Measurements from ENCODE around the gene ZNF571.

Gene ZNF571

GRCh38 chr19:37594304-37594981 is at the start of gene ZNF571, which contains the start of gene ZNF540:
Gene ZNF571, minus strand, starts transcription at chr19:37594792. Its CDS starts 8,116 bp downstream, at chr19:37586676.
Gene ZNF540, plus strand, starts transcription at chr19:37594876. Its CDS starts 3,572 bp downstream, at chr19:37598448.
- TF ChIP-seq CTCF (conservative IDR thresholded peaks at IDR 0.05), result no peak
- H3K27ac ChIP-seq, result peak within 1 kb of the TSS; percentile 88

GRCh38 chr19:37635076-37636056 is 40.8 kb upstream of the ZNF571 start:
- H3K27ac ChIP-seq, result no peak overlapping the region
- no peak for TF ChIP-seq CTCF (conservative IDR thresholded peaks at IDR 0.05)

- H3K27ac ChIP-seq, result peak overlapping the region; percentile 88
- TF ChIP-seq CTCF (conservative IDR thresholded peaks at IDR 0.05), result no peak
Measured at GRCh38 chr19:37594982-37595382, 390 bp upstream of the ZNF571 start.

GRCh38 chr19:37593996-37594303 is 642 bp downstream of the ZNF571 start:
- H3K27ac ChIP-seq, result peak overlapping the region; percentile 88
- TF ChIP-seq CTCF (conservative IDR thresholded peaks at IDR 0.05), result no peak

- TF ChIP-seq CTCF (conservative IDR thresholded peaks at IDR 0.05), result no peak
- H3K27ac ChIP-seq, result no peak overlapping the region
Measured at GRCh38 chr19:37583340-37583739, 11.3 kb downstream of the ZNF571 start.

GRCh38 chr19:37572203-37572602 is 22.4 kb downstream of the ZNF571 start:
- no peak for TF ChIP-seq CTCF (conservative IDR thresholded peaks at IDR 0.05)
- no peak overlapping the region for H3K27ac ChIP-seq

- no peak for TF ChIP-seq CTCF (conservative IDR thresholded peaks at IDR 0.05)
- H3K27ac ChIP-seq, result no peak overlapping the region
Measured at GRCh38 chr19:37565370-37565669, 29.3 kb downstream of the ZNF571 start.

All from VCaP (cell line).